PC-3 (cell line): ENCODE data around the gene CMTM2.

ENCODE experiments used
- CTCF ChIP-seq: fragments of 300-600 bp; sonication (generic); conservative IDR thresholded peaks from 2 replicates; pipeline ENCODE4 v1.5.1; 2017; ENCODE audit warnings: antibody characterized with exemption, low read depth, mild to moderate bottlenecking, low read length
- EZH2 ChIP-seq: fragments of 300-600 bp; sonication (generic); IDR thresholded peaks from one replicate; pipeline ENCODE4 v1.6.1; 2017; ENCODE audit warnings: antibody characterized with exemption, mild to moderate bottlenecking, low read length; ENCODE audit not compliant: unreplicated experiment
- EZH2phosphoT487 ChIP-seq: fragments of 300-600 bp; sonication (generic); IDR thresholded peaks from 2 replicates; pipeline ENCODE4 v1.6.1; 2018; ENCODE audit warnings: mild to moderate bottlenecking, antibody characterized with exemption, low read length, borderline replicate concordance

DNA sequence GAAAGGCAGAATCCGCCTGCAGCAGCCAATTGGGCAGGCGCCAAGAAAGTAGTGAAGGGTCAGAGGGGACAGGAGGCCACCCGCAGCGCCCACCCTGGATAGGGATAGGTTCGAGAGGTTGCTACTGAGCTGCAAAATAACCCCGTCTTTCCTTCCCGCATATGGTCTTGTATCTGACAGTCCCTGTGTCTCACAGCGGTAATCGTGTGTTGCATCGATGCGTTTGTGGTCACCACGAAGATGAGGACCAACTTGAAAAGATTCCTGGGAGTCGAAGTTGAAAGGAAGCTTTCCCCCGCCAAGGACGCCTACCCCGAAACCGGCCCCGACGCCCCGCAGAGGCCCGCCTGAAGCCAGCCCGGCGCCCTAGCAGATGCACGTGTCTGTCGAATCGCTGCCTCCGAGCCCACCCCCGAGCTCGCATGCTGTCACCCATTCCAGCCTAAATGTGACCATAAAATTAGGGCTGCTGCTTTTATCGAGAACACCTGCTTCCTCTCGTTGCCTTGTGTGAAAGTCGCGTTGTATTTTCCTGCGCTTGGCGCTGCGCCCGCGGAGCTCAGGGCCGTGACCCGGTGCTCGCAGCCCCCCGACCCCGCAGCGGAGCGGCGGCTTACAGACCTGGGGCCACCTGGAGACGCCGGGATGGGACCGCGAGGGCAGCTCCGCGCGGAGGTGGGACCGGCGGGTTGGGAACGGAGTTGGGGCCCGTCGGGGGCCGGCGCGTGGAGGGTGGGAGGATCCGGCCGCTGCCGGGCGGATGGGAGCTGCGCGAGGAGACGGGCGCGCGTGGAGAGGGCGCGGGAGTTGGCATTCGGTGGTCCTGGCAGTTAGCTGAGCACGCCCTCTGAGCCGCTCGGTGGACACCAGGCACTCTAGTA lies at the start of gene CMTM2:
- TF ChIP-seq CTCF (no peak), EZH2 (no peak), EZH2phosphoT487 (no peak)
